HG02759 (cell line): ENCODE measurements around the gene PROSER3.
A peak's percentile ranks its signal among the peaks of the same experiment; 100 is the strongest.

Experiments used
- ATAC-seq: cut with Tn5 transposase; IDR thresholded peaks from one replicate; pipeline ENCODE4 v1.9.1; 2021; ENCODE audit warnings: mild to moderate bottlenecking, moderate library complexity; ENCODE audit not compliant: unreplicated experiment

The PROSER3 gene

GRCh38 chr19:35738021-35738886, 19.7 kb upstream of the PROSER3 start:
- no peak for ATAC-seq

GRCh38 chr19:35738887-35739229, 19.1 kb upstream of the PROSER3 start:
- ATAC-seq: no peak

DNA sequence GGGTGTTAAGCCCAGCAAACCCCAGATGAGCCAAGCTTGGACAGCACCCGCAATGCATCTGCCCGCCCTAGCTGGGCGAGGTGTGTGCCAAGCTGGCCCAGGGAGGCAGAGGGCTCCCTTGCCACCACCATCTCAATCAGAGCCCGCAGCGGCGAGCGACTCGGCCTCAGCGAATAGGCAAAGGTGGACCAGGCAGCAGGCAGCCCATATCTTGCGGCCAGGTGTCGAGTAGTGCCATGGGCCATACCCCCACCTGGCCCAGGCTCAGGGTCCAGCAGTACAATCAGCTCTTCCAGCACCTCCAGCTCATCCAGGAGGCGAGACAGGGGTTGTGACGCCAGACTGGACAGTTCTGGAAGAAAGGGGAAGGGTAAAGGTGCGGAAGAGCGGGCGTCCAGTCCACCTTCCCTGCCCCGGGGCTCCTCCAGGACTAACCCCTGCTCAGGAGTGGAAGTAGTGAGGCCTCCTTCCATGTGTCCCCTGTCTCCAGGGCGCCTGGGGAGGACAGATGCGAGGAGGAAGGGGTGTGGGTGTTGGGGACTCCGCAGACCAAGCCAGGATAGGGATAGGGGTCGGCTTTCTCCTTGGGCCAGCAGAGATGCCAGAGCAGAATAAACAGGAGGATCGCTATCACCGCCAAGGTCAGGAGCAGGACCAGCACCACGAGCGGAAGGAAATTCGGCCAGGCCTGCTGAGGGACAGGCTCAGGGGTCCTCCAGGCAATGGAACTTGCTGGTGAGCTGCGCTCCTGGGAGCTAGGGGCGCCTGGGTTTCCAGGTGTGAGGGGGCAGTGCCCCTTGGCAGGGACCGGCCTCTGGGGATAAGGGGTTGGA, 18.5 kb upstream of the PROSER3 start:
- ATAC-seq: no peak

DNA sequence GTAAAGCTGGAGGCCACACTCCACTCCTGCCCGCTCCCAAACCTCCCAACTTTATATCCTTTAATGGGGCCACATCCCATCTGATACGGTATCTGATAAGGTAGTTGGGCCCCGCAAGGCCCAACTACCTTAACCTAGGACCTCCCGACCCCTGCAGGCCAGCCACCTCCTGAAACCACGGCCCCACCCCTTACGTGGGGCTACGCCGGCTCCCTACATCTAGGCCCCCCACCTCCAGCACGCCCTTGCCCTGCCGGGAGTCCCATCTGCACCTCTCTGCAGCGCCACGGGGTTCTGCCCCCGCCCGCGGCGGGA, 17.9 kb upstream of the PROSER3 start:
- ATAC-seq: no peak

GRCh38 chr19:35740423-35741202, 17.4 kb upstream of the PROSER3 start:
- peak; percentile 62 for ATAC-seq

- no peak for ATAC-seq
These were observed 16.8 kb upstream of the PROSER3 start for GRCh38 chr19:35741203-35741515.

DNA sequence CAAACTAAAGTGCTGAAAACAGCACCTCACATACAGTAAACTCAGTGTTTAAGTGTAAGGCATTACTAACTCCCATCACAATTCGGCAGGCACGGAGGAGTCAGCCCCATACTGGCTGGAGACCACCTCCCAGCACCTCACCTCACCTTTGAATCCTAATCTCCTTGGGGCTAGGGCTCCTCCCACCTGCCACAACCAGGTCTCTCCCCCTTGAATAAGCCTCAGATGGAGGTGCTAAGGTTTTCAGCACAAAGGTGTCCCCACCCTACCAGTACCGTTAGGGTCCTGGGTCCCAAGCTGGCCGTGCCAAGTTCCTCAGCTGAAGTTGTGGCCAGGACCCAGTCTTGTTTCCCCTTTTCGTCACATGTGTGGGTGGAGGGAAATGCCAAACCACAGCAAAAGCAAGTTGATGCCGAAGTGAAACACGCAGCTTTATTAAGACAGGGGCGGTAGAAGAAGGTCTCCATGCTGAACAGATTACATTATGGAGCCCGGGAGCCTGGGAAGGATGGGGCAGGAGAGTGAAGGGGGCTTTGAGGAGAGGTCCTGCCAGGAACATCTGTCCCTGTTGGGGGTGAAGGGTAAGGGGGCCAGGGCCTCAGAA, 15.8 kb upstream of the PROSER3 start, which contains the start of gene IGFLR1:
IGFLR1 (minus strand) TSS at position 332 of the 604 bp plus-strand sequence. CDS start 1,272 bp downstream, outside the sequence.
- ATAC-seq: no peak

DNA sequence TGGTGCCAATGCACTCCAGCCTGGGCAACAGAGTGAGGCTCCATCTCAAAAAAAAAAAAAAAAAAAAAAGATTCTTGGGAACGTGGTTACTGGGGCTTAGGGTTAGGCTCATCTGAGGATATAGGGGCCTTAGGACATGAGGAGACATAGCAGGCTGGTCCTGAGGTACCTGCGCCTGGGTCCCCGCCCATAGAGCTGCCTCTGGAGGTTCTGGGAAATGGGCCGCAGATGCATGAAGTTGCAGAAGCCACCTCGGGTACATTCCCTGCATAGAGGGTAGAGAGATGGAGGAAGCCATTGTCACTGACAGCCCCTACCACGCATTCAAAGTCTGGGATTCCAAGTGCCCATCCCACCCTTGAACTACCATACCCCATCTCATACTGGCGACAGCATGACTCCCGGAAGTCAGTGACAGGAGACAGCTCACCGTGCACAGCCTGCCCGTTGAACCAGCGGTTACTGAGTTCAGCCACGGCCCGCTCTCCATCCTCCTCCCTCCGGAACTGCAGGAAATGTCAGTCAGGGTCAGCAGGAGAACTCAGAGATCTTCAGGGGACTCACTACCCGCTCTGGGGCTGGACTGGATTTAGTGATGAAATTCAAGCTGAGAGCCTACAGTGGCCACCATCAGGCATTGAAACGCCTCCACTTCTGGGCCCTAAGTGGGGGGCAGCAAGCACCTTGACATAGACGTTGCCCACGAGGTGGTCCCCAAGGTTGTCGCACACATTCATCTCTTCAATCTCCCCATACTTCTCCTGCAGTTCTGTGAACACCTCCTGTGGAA, 14.1 kb upstream of the PROSER3 start:
- ATAC-seq: no peak

GRCh38 chr19:35744430-35745327, 13.3 kb upstream of the PROSER3 start:
- peak; percentile 36 for ATAC-seq

DNA sequence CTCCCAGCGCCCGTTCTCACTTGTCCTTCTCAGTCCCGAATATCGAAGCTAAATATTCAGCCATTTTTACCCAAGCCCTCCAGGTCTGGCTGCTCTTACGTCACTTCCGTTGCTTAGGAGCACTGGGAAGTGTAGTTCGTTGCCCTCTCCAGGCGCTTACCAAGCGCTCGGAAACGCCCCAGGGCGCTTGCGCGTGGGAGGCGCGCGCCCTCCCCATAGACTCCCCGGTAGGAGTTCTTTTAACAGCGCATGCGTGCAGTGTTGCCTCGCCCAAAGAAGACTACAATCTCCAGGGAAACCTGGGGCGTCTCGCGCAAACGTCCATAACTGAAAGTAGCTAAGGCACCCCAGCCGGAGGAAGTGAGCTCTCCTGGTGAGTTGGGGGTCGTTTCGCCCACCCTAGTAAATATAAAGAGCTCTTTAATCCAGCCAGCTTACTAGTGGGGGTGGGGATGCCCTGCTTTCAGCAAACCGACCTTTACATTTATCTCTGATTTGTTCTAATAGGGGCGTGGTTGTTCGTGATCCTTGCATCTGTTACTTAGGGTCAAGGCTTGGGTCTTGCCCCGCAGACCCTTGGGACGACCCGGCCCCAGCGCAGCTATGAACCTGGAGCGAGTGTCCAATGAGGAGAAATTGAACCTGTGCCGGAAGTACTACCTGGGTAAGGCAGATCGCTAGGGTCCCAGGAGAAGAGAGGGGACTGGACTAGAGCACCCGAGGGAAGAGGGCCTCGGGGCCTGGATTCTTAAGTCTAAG, 12.5 kb upstream of the PROSER3 start, which contains the start of the genes PSENEN and U2AF1L4:
PSENEN (plus strand) TSS at position 324 of the 759 bp plus-strand sequence; CDS start at position 604, 280 bp downstream.
U2AF1L4 (minus strand) TSS at position 91 of the 759 bp plus-strand sequence; CDS start at position 64, 27 bp downstream.
- ATAC-seq: peak; percentile 47

GRCh38 chr19:35746087-35746462, 11.9 kb upstream of the PROSER3 start:
- no peak for ATAC-seq

- ATAC-seq: no peak
These were observed 11.4 kb upstream of the PROSER3 start for GRCh38 chr19:35746531-35746930.

GRCh38 chr19:35748106-35749020, 9.6 kb upstream of the PROSER3 start, which contains the start of gene LIN37:
TSS of gene LIN37 (plus strand) at chr19:35748576. CDS start at chr19:35748725, 149 bp downstream.
- peak; percentile 69 for ATAC-seq

DNA sequence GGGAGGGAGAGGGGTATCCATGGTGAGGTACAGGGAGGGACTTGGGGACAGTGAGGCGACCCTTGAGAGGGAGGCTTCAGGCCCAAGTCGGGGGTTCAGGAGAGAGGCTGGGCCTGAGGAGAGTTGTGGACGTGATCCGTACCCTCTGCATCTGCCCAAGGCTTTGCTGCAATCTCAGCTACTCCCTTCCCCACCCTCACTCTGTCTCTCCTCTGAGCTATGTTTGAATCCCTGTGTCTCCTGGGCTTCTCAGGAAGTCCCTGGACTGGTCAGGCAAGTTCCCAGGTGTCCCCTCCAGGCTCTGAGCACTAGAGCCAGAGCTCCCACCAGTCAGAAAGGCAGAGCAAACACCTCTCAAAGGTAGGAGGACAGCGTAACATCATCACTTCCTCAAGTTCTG, 7.8 kb upstream of the PROSER3 start:
- ATAC-seq: no peak

GRCh38 chr19:35751839-35752745, 5.9 kb upstream of the PROSER3 start:
- no peak for ATAC-seq

GRCh38 chr19:35752746-35753350, 5.1 kb upstream of the PROSER3 start:
- no peak for ATAC-seq
